Prostate gland (tissue), 2 donors: ENCODE results near the gene CT45A8.
"Not testable (repeated sequence)": the region's sequence is repeated elsewhere in the genome, so short reads cannot be mapped to it uniquely, and the experiment has no call there.

Experiments
- CTCF ChIP-seq, 4 experiments: fragments of 200-600 bp in 2 of 4; fragments of 450-650 bp in 2 of 4; sonication (generic) in 2 of 4; IDR thresholded peaks; 1 replicate in 3 of 4; 2 replicates in 1 of 4; pipeline ENCODE4 v1.5.1; 2016 to 2019; ENCODE audit warnings: antibody characterized with exemption in 4 of 4, mild to moderate bottlenecking in 2 of 4, moderate library complexity in 2 of 4
- POLR2A ChIP-seq: fragments of 450-650 bp; IDR thresholded peaks from one replicate; pipeline ENCODE4 v1.6.1; 2016; ENCODE audit warnings: antibody characterized with exemption, mild to moderate bottlenecking

- TF ChIP-seq CTCF (IDR thresholded peaks at IDR 0.05); POLR2A: not testable (repeated sequence)
Observed at GRCh38 chrX:135871712-135872111, 17.4 kb upstream of the CT45A8 start, which contains the start of gene CT45A9.
